Dendritic cell treated with granulocyte-macrophage colony-stimulating factor and Interleukin-4, amounts not matched to agents 40 ng/mL and 50 ng/mL, for 4 days (primary cell): ENCODE results near the gene CIB4.
"Not testable (repeated sequence)": the region's sequence is repeated elsewhere in the genome, so short reads cannot be mapped to it uniquely, and the experiment has no call there.

Experiments
- H3K27ac Mint-ChIP-seq: one replicate; pipeline ENCODE4 v1.8.0; 2022; ENCODE audit warnings: mild to moderate bottlenecking, mixed read lengths
- H3K27me3 Mint-ChIP-seq: one replicate; pipeline ENCODE4 v1.8.0; 2022; ENCODE audit warnings: mild to moderate bottlenecking, mixed read lengths
- H3K36me3 Mint-ChIP-seq: one replicate; pipeline ENCODE4 v1.8.0; 2022; ENCODE audit warnings: low read depth, mixed read lengths
- H3K4me1 Mint-ChIP-seq: one replicate; pipeline ENCODE4 v1.8.0; 2022; ENCODE audit warnings: low read depth, mixed read lengths
- H3K4me3 Mint-ChIP-seq: one replicate; pipeline ENCODE4 v1.8.0; 2022; ENCODE audit warnings: mild to moderate bottlenecking, moderate library complexity, mixed read lengths
- H3K9me3 Mint-ChIP-seq: one replicate; pipeline ENCODE4 v1.8.0; 2022; ENCODE audit warnings: mixed read lengths
- intact Hi-C: fragments of 100-400 bp; cut with micrococcal nuclease; formaldehyde crosslinking; loops from one replicate; pipeline ENCODE4 v1.15.0; 2022

The CIB4 gene

GRCh38 chr2:26655120-26655519, 14.0 kb upstream of the CIB4 start:
- H3K4me1 Mint-ChIP-seq, intact Hi-C loops, H3K4me3 Mint-ChIP-seq, H3K36me3 Mint-ChIP-seq, H3K27ac Mint-ChIP-seq: not testable (repeated sequence)
- Mint-ChIP-seq H3K27me3 (peaks cover 18% of the 10 kb centered on the region), H3K9me3 (peaks cover 15% of the 10 kb centered on the region)

DNA sequence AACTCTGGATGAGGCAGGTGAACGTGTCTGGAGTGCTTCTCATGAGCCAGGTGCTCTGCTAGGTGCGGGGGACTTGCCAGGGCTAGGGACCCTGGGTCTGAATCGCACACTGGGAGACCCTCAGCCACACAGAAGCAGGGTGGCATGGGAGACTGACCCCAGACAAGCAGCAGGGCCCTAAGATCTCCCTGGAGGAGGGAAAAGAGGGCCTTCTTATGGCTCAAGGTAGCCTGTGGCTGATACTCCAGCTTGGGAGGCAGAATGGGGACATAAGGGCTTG, 12.8 kb upstream of the CIB4 start:
- H3K4me1 Mint-ChIP-seq = peaks cover 5% of the 10 kb centered on the region
- intact Hi-C loops = no loop called here
- no peak overlapping the region for H3K27ac Mint-ChIP-seq
- H3K36me3 Mint-ChIP-seq = no peaks in the 10 kb centered on the region
- peaks cover 4% of the 10 kb centered on the region for H3K9me3 Mint-ChIP-seq
- H3K27me3 Mint-ChIP-seq = peaks cover 19% of the 10 kb centered on the region
- H3K4me3 Mint-ChIP-seq = no peak overlapping the region

GRCh38 chr2:26653207-26654060, 12.3 kb upstream of the CIB4 start:
- intact Hi-C loops = no loop called here
- Mint-ChIP-seq H3K4me1 (peaks cover 5% of the 10 kb centered on the region), H3K4me3 (no peak overlapping the region), H3K27me3 (peaks cover 13% of the 10 kb centered on the region), H3K27ac (no peak overlapping the region), H3K9me3 (no peaks in the 10 kb centered on the region), H3K36me3 (no peaks in the 10 kb centered on the region)

GRCh38 chr2:26652361-26653041, 11.3 kb upstream of the CIB4 start:
- intact Hi-C loops = no loop called here
- Mint-ChIP-seq H3K4me3 (no peak overlapping the region), H3K27me3 (peaks cover 14% of the 10 kb centered on the region), H3K4me1 (peaks cover 5% of the 10 kb centered on the region), H3K9me3 (no peaks in the 10 kb centered on the region), H3K36me3 (no peaks in the 10 kb centered on the region), H3K27ac (no peak overlapping the region)

- no peaks in the 10 kb centered on the region for H3K9me3 Mint-ChIP-seq
- H3K4me1 Mint-ChIP-seq = peaks cover 5% of the 10 kb centered on the region
- intact Hi-C loops = no loop called here
- no peak overlapping the region for H3K27ac Mint-ChIP-seq
- H3K4me3 Mint-ChIP-seq = no peak overlapping the region
- no peaks in the 10 kb centered on the region for H3K36me3 Mint-ChIP-seq
- H3K27me3 Mint-ChIP-seq = peaks cover 18% of the 10 kb centered on the region
These were observed 10.6 kb upstream of the CIB4 start for GRCh38 chr2:26651799-26652198.

- no peak overlapping the region for H3K27ac Mint-ChIP-seq
- peaks cover 18% of the 10 kb centered on the region for H3K27me3 Mint-ChIP-seq
- no peak overlapping the region for H3K4me3 Mint-ChIP-seq
- intact Hi-C loops = no loop called here
- H3K4me1 Mint-ChIP-seq = peaks cover 5% of the 10 kb centered on the region
- no peaks in the 10 kb centered on the region for H3K36me3 Mint-ChIP-seq
- no peaks in the 10 kb centered on the region for H3K9me3 Mint-ChIP-seq
These were observed 10.3 kb upstream of the CIB4 start for GRCh38 chr2:26651470-26651771.

DNA sequence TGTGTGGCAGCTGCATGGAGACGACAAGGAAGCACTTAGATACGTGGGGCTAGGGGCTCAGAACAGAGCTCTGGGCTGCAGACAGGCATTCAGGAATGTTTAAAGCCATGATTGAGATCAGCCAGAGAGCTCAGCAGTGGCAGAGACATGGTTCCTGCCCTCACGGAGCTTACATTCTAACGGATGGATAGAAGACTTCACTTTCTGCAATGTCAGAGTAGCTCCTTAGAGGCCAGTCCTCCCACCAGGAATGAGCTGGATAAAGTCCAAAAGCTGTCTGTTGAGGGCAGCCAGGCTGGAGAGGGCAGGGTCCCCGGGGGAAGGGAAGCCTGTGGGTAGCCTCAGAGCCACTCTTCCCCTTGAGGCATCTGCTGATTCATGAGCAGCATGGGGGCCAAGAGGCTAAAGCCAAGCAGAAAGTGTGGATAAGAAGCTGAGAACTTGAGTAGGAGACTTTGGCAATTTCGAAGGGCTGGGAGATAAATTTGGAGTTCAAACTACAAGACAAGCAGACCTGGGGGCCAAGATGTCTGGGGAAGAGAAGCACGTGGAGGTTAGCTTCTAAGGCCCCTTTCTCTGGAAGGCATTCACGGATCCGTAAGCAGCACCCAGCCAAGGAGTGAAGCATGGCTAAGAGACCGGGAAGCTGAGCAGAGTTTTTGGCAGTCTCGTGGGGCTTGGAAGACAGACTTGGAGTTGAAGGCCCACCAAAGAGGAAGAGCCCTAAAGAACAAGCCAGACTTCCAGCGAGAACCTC, 9.7 kb upstream of the CIB4 start:
- H3K4me3 Mint-ChIP-seq = no peak overlapping the region
- no peak overlapping the region for H3K27ac Mint-ChIP-seq
- intact Hi-C loops = no loop called here
- H3K4me1 Mint-ChIP-seq = peaks cover 5% of the 10 kb centered on the region
- peaks cover 20% of the 10 kb centered on the region for H3K27me3 Mint-ChIP-seq
- no peaks in the 10 kb centered on the region for H3K9me3 Mint-ChIP-seq
- no peaks in the 10 kb centered on the region for H3K36me3 Mint-ChIP-seq

DNA sequence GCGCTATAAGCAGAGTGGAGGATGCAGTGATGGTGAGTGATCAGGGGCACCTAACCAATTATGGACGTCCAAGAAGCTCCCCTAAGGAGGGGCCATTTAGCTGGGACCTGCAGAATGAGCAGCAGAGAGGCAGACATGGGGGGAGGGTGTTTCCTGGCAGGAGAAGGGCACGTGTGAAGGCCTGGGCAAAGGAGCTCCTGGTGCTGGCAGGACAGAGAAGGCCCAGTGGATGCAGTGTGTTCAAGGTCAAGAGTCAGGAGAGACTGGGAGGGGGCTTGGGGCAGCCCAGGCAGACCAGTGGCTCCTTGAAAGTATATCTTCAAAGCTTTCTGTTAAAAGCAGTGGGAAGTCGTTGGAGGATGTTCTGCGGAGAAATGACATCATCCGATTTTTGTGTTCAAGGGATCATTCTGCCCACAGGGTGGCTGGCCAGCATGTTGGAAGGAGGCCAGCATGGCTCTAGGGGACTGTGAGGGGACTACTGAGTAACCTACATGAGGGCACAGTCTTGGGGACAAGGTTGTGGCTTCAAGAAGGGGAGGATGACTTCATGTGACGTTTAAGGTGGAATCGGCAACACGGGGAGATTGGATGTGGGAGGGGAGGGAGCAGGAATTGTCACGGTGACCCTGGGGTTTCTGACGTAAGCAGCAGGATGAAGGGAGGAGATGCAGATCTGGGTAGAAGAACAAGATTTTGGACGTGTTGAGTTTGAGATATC, 9.0 kb upstream of the CIB4 start:
- Mint-ChIP-seq H3K9me3 (no peaks in the 10 kb centered on the region), H3K4me3 (no peak overlapping the region), H3K27ac (no peak overlapping the region), H3K4me1 (peaks cover 5% of the 10 kb centered on the region), H3K27me3 (peaks cover 26% of the 10 kb centered on the region), H3K36me3 (no peaks in the 10 kb centered on the region)
- intact Hi-C loops = no loop called here

DNA sequence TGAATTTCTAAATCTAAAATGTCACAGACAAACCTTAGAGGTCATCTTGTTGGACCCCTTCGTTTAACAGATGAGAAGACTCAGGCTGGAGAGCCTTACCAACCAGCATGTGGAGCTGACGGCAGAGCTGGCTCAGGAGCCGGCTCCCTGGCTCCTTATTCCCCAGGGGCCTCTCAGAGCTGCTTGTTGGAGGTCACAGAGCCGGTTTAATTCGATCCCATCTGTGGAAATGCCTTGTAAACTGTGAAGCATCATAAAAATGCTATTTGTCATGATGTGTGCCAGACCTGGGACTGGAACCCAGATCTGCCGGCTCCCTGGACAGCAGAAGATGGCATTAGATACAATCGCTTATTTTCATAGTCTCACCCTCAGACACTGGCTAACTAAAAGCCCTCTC, 8.2 kb upstream of the CIB4 start:
- Mint-ChIP-seq H3K27ac (no peak overlapping the region), H3K27me3 (peaks cover 31% of the 10 kb centered on the region), H3K36me3 (no peaks in the 10 kb centered on the region), H3K4me1 (peaks cover 5% of the 10 kb centered on the region), H3K4me3 (no peak overlapping the region), H3K9me3 (no peaks in the 10 kb centered on the region)
- intact Hi-C loops = no loop called here

DNA sequence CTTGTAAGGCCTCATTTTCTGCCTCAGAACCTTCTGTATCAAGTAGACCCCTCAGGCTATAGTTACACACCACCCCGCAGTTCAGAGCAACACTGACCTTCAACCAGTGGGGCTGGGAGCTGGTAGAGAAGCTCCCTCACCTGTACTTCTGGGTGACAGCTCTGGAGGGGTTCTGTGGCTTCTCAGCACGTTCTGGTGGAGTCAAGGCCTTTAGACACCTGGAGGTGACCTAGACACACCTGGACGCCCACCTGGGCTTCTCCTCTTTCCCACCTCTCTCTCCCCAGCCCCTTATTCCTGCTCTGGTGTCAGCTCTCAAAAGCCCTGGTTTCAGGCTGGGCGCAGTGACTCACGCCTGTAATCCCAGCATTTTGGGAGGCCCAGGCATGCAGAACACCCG, 7.3 kb upstream of the CIB4 start:
- Mint-ChIP-seq H3K27me3 (peaks cover 36% of the 10 kb centered on the region), H3K27ac (no peak overlapping the region), H3K4me1 (peaks cover 5% of the 10 kb centered on the region), H3K9me3 (no peaks in the 10 kb centered on the region), H3K36me3 (no peaks in the 10 kb centered on the region), H3K4me3 (no peak overlapping the region)
- intact Hi-C loops = no loop called here

- Mint-ChIP-seq H3K4me3 (no peak overlapping the region), H3K27me3 (peaks cover 36% of the 10 kb centered on the region), H3K36me3 (no peaks in the 10 kb centered on the region), H3K9me3 (no peaks in the 10 kb centered on the region), H3K27ac (no peak overlapping the region), H3K4me1 (peaks cover 5% of the 10 kb centered on the region)
- intact Hi-C loops = no loop called here
These were observed 6.8 kb upstream of the CIB4 start for GRCh38 chr2:26647981-26648380.

DNA sequence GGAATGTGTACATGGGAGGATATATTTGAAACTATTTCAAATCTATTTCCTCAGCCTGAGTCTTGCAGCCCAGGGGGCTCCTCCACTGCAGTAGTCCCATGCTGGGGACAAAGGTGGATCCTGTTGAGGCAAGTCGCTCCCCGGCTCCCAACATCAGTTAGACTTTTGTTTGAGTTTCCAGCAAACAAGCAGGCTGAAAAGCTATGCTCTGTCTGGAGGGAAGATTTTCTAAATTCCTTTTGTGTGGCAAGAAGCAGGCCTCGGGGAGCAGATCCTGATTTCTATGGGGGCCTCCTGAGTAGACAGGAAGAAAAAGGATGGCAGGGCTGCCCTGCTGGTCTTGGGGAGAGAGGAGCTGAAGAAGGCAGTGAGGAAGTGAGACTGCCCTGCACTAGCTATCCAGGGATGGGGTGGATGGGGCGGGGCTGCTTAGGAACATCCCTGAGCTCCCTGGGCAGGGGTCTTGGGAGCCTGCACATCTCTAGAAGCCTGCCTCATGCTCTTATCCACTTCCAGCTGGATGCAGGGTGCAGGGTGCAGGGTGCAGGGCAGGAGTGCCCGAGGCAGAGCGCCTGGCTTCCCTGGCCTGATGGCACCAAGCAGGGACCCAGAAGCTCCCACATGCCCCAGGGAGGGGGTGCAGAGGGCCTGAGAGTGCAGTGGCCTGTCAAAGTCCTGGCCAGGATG, 6.0 kb upstream of the CIB4 start:
- H3K9me3 Mint-ChIP-seq = no peaks in the 10 kb centered on the region
- no peaks in the 10 kb centered on the region for H3K4me1 Mint-ChIP-seq
- H3K27me3 Mint-ChIP-seq = peaks cover 39% of the 10 kb centered on the region
- intact Hi-C loops = no loop called here
- H3K4me3 Mint-ChIP-seq = no peak overlapping the region
- H3K36me3 Mint-ChIP-seq = no peaks in the 10 kb centered on the region
- no peak overlapping the region for H3K27ac Mint-ChIP-seq

DNA sequence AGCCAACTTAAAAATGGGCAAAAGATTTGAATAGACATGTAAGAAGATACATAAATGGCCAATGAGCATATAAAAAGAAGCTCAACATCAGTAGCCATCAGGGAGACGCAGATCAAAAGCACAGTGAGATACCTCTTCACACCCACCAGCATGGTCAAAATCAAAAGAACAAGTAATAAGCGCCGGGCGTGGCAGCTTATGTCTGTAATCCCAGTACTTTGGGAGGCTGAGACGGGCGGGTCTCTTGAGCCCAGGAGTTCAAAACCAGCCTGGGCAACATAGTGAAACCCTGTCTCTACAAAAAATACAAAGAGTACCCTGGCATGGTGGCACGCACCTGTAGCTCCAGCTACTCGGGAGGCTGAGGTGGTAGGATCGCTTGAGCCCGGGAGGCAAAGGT, 4.6 kb upstream of the CIB4 start:
- no peak overlapping the region for H3K4me3 Mint-ChIP-seq
- H3K36me3 Mint-ChIP-seq = no peaks in the 10 kb centered on the region
- no peaks in the 10 kb centered on the region for H3K4me1 Mint-ChIP-seq
- H3K27me3 Mint-ChIP-seq = peaks cover 44% of the 10 kb centered on the region
- intact Hi-C loops = no loop called here
- no peaks in the 10 kb centered on the region for H3K9me3 Mint-ChIP-seq
- no peak overlapping the region for H3K27ac Mint-ChIP-seq
